ENCODE measurements around the gene SCARF2. TPM values are rescaled to one million over a fixed set of nuclear protein-coding genes. Genes with fewer than 3 reads are reported as not detected.

SCARF2 gene
- polyA plus RNA-seq, 3 donors: 0.12 to 0.51 TPM; not detected in 1

GRCh38 chr22:20386972-20387371 is 50.7 kb downstream of the SCARF2 start:
- peaks cover 0 to 8% (median 4%) of the 10 kb centered on the region in 7 donors for H3K9me3 Mint-ChIP-seq
- TF ChIP-seq CTCF (IDR thresholded peaks at IDR 0.05): no peak
- no peak overlapping the region for H3K4me3 Mint-ChIP-seq
- no peak for DNase-seq
- Histone ChIP-seq H3K9ac (ENCODE audit: insufficient read depth, low read length, poor library complexity, severe bottlenecking) (no peak overlapping the region), H3K4me2 (replicated peaks; ENCODE audit: extremely low read depth, low read length, poor library complexity, severe bottlenecking) (no peak overlapping the region), H4K20me1 (ENCODE audit: insufficient read depth, low read length) (no peaks in the 10 kb centered on the region), H3K36me3 (replicated peaks in 1 of 2; ENCODE audit: control insufficient read depth in 1 of 2, insufficient read depth in 2 of 2, low read length in 2 of 2) (no peaks in the 10 kb centered on the region), H3K4me1 (ENCODE audit: control insufficient read depth in 1 of 2, insufficient read depth in 2 of 2, low read length in 2 of 2) (peaks cover 5 to 11% of the 10 kb centered on the region in 2 donors), H3K27ac (ENCODE audit: low read depth in 1 of 2, low read length in 2 of 2) (no peak overlapping the region), H3K79me2 (ENCODE audit: insufficient read depth, low read length) (no peaks in the 10 kb centered on the region), H2AFZ (ENCODE audit: insufficient read depth, low read depth, low read length, poor library complexity, severe bottlenecking) (no peak overlapping the region), H3K27me3 (ENCODE audit: control insufficient read depth in 2 of 2, insufficient read depth in 2 of 2, low read length in 2 of 2) (no peaks in the 10 kb centered on the region), H3K4me3 (replicated peaks in 1 of 3; ENCODE audit: low read depth in 2 of 3, low read length in 3 of 3) (no peak overlapping the region), H3K9me3 (replicated peaks in 1 of 2; ENCODE audit: control insufficient read depth in 1 of 2, insufficient read depth in 1 of 2, low read length in 2 of 2) (peaks cover 0 to 5% of the 10 kb centered on the region in 2 donors)
- intact Hi-C loops (cut with micrococcal nuclease): no loop called here
- H3K27ac Mint-ChIP-seq: no peak overlapping the region
- H3K4me1 Mint-ChIP-seq: peaks cover 16% of the 10 kb centered on the region
- no CpG with 5 or more reads among the region's 4 CpGs for WGBS (ENCODE audit: insufficient coverage)
- H3K27me3 Mint-ChIP-seq (ENCODE audit: low read depth in 3 of 3): peaks cover 1 to 5% (median 2%) of the 10 kb centered on the region in 3 donors
- H3K36me3 Mint-ChIP-seq: no peaks in the 10 kb centered on the region

- H3K9ac ChIP-seq (ENCODE audit: insufficient read depth, low read length, poor library complexity, severe bottlenecking): no peak overlapping the region
- no peaks in the 10 kb centered on the region for H3K36me3 ChIP-seq (replicated peaks in 1 of 2; ENCODE audit: control insufficient read depth in 1 of 2, insufficient read depth in 2 of 2, low read length in 2 of 2)
- WGBS (ENCODE audit: insufficient coverage): no CpG with 5 or more reads among the region's 2 CpGs
- H3K27me3 Mint-ChIP-seq (ENCODE audit: low read depth in 3 of 3): peaks cover 1 to 5% (median 2%) of the 10 kb centered on the region in 3 donors
- H3K79me2 ChIP-seq (ENCODE audit: insufficient read depth, low read length): no peaks in the 10 kb centered on the region
- H3K36me3 Mint-ChIP-seq: no peaks in the 10 kb centered on the region
- H3K9me3 ChIP-seq (replicated peaks in 1 of 2; ENCODE audit: control insufficient read depth in 1 of 2, insufficient read depth in 1 of 2, low read length in 2 of 2): peaks cover 0 to 5% of the 10 kb centered on the region in 2 donors
- H4K20me1 ChIP-seq (ENCODE audit: insufficient read depth, low read length): no peaks in the 10 kb centered on the region
- H3K27ac ChIP-seq (ENCODE audit: low read depth in 1 of 2, low read length in 2 of 2): no peak overlapping the region
- H3K4me3 Mint-ChIP-seq: no peak overlapping the region
- H3K4me3 ChIP-seq (replicated peaks in 1 of 3; ENCODE audit: low read depth in 2 of 3, low read length in 3 of 3): no peak overlapping the region
- peaks cover 0 to 8% (median 4%) of the 10 kb centered on the region in 7 donors for H3K9me3 Mint-ChIP-seq
- TF ChIP-seq CTCF (IDR thresholded peaks at IDR 0.05): no peak
- H3K27ac Mint-ChIP-seq: peak overlapping the region in 2 of 7 donors; percentile 51 to 73
- H2AFZ ChIP-seq (ENCODE audit: insufficient read depth, low read depth, low read length, poor library complexity, severe bottlenecking): no peak overlapping the region
- peak in 1 of 3 donors; percentile 48 for DNase-seq
- no peaks in the 10 kb centered on the region for H3K27me3 ChIP-seq (ENCODE audit: control insufficient read depth in 2 of 2, insufficient read depth in 2 of 2, low read length in 2 of 2)
- peak overlapping the region; percentile 26 for H3K4me2 ChIP-seq (replicated peaks; ENCODE audit: extremely low read depth, low read length, poor library complexity, severe bottlenecking)
- peaks cover 5 to 11% of the 10 kb centered on the region in 2 donors for H3K4me1 ChIP-seq (ENCODE audit: control insufficient read depth in 1 of 2, insufficient read depth in 2 of 2, low read length in 2 of 2)
- intact Hi-C loops (cut with micrococcal nuclease): no loop called here
- H3K4me1 Mint-ChIP-seq: peaks cover 16% of the 10 kb centered on the region
Observed at GRCh38 chr22:20386336-20386735, 51.3 kb downstream of the SCARF2 start.
